ENCODE results near the gene REN. TPM values are rescaled to one million over a fixed set of nuclear protein-coding genes. Genes with fewer than 3 reads are reported as not detected.

REN gene
- total RNA-seq, 1 experiment from 2014 or later, result 0.81 TPM

- H3K9me2 ChIP-seq (ENCODE audit: insufficient read depth), result no peaks in the 10 kb centered on the region
- intact Hi-C loops (cut with micrococcal nuclease; ENCODE audit: unreplicated experiment), result no loop called here
- H2AFZ ChIP-seq, result no peak overlapping the region
- H3K36me3 ChIP-seq (ENCODE audit: low read depth), result no peaks in the 10 kb centered on the region
- CTCF ChIA-PET, result no interaction called here
- H3K4me2 ChIP-seq, result no peak overlapping the region
- no peak for TF ChIP-seq CTCF (conservative IDR thresholded peaks at IDR 0.05)
- no peak for TF ChIP-seq EZH2 (IDR thresholded peaks at IDR 0.05; ENCODE audit: low read depth)
- H4K20me1 ChIP-seq (ENCODE audit: insufficient read depth), result no peaks in the 10 kb centered on the region
- POLR2A ChIA-PET (ENCODE audit: unreplicated experiment), result interaction anchor here (0.6 kb wide), 1 partner anchor 1389 kb away, joined by 3 read pairs; no protein-coding TSS in a partner anchor
- no peaks in the 10 kb centered on the region for H3K9me3 ChIP-seq (ENCODE audit: insufficient read depth, low read depth)
- no peak overlapping the region for H3K27ac ChIP-seq
- H3F3A ChIP-seq (ENCODE audit: insufficient read depth, low read depth), result peaks cover 33% of the 10 kb centered on the region; the same call in 1 of the 2 replicates
- DNase-seq, result no peak
- H3K4me1 ChIP-seq (replicated peaks; ENCODE audit: insufficient read depth), result peaks cover 16% of the 10 kb centered on the region
- no TSS peak for BruUV-seq (replicated peaks)
- no peak overlapping the region for H3K4me3 ChIP-seq
- no peaks in the 10 kb centered on the region for H3K79me2 ChIP-seq (ENCODE audit: low read depth)
- no peaks in the 10 kb centered on the region for H3K27me3 ChIP-seq (ENCODE audit: insufficient read depth, low read depth)
Measured at GRCh38 chr1:204188959-204189639, 23.0 kb upstream of the REN start.

- H3K9me2 ChIP-seq (ENCODE audit: insufficient read depth), result no peaks in the 10 kb centered on the region
- H4K20me1 ChIP-seq (ENCODE audit: insufficient read depth), result no peaks in the 10 kb centered on the region
- CTCF ChIA-PET, result no interaction called here
- POLR2A ChIA-PET (ENCODE audit: unreplicated experiment), result no interaction called here
- DNase-seq, result no peak
- no peak overlapping the region for H3K4me2 ChIP-seq
- TF ChIP-seq EZH2 (IDR thresholded peaks at IDR 0.05; ENCODE audit: low read depth), result no peak
- no peak for TF ChIP-seq CTCF (conservative IDR thresholded peaks at IDR 0.05)
- intact Hi-C loops (cut with micrococcal nuclease; ENCODE audit: unreplicated experiment), result no loop called here
- peaks cover 37% of the 10 kb centered on the region; the same call in 1 of the 2 replicates for H3F3A ChIP-seq (ENCODE audit: insufficient read depth, low read depth)
- no peak overlapping the region for H2AFZ ChIP-seq
- no peaks in the 10 kb centered on the region for H3K27me3 ChIP-seq (ENCODE audit: insufficient read depth, low read depth)
- H3K27ac ChIP-seq, result no peak overlapping the region
- H3K9me3 ChIP-seq (ENCODE audit: insufficient read depth, low read depth), result no peaks in the 10 kb centered on the region
- H3K4me1 ChIP-seq (replicated peaks; ENCODE audit: insufficient read depth), result no peaks in the 10 kb centered on the region
- no peaks in the 10 kb centered on the region for H3K79me2 ChIP-seq (ENCODE audit: low read depth)
- H3K4me3 ChIP-seq, result no peak overlapping the region
- H3K36me3 ChIP-seq (ENCODE audit: low read depth), result no peaks in the 10 kb centered on the region
- no TSS peak for BruUV-seq (replicated peaks)
Measured at GRCh38 chr1:204186597-204186996, 20.5 kb upstream of the REN start.

GRCh38 chr1:204181116-204181515 lies 15.0 kb upstream of the REN start:
- Histone ChIP-seq H3K4me2 (0 out of 2 replicates have a peak overlapping the region, but pooled peaks have one; percentile 13), H3K27ac (no peak overlapping the region), H3K9me2 (ENCODE audit: insufficient read depth) (no peaks in the 10 kb centered on the region), H3K4me3 (no peak overlapping the region), H4K20me1 (ENCODE audit: insufficient read depth) (no peaks in the 10 kb centered on the region), H3K9me3 (ENCODE audit: insufficient read depth, low read depth) (no peaks in the 10 kb centered on the region; the same call in 1 of the 2 replicates), H3F3A (ENCODE audit: insufficient read depth, low read depth) (peaks cover 32% of the 10 kb centered on the region; the same call in 1 of the 2 replicates), H3K4me1 (replicated peaks; ENCODE audit: insufficient read depth) (peaks cover 49% of the 10 kb centered on the region), H3K36me3 (ENCODE audit: low read depth) (peaks cover 10% of the 10 kb centered on the region), H3K27me3 (ENCODE audit: insufficient read depth, low read depth) (no peaks in the 10 kb centered on the region), H3K79me2 (ENCODE audit: low read depth) (peaks cover 33% of the 10 kb centered on the region), H2AFZ (no peak overlapping the region)
- BruUV-seq (replicated peaks), result no TSS peak
- intact Hi-C loops (cut with micrococcal nuclease; ENCODE audit: unreplicated experiment), result no loop called here
- DNase-seq, result no peak
- POLR2A ChIA-PET (ENCODE audit: unreplicated experiment), result no interaction called here
- CTCF ChIA-PET, result no interaction called here
- TF ChIP-seq EZH2 (IDR thresholded peaks at IDR 0.05; ENCODE audit: low read depth) (no peak), CTCF (conservative IDR thresholded peaks at IDR 0.05) (no peak)

Data from PC-9 (cell line).